H1 (cell line): ENCODE measurements around the gene ASIC2. TPM values are rescaled to one million over a fixed set of nuclear protein-coding genes. Genes with fewer than 3 reads are reported as not detected.

Experiments
- CTCF ChIA-PET: fragments of 300-600 bp; sonication (Branson Sonifier 250); formaldehyde crosslinking; loops from one replicate; lab custom pipeline; 2021; ENCODE audit not compliant: partially characterized antibody; lab: Charles Lee
- POLR2A ChIA-PET: fragments of 300-600 bp; sonication (Branson Sonifier 250); formaldehyde crosslinking; loops from one replicate; lab custom pipeline; 2021; ENCODE audit warnings: inconsistent platforms; ENCODE audit not compliant: partially characterized antibody; lab: Charles Lee
- DNase-seq, 2 experiments: peaks; one replicate each; pipeline versions ENCODE4 v3.0.0 to v3.0.0-alpha.2; 2010 to 2022; ENCODE audit warnings: low spot score in 2 of 2, low read depth in 1 of 2, mixed read lengths in 1 of 2
- FAIRE-seq: peaks from 2 replicates; lab custom pipeline; 2011; peaks lifted over from hg19 to GRCh38; lab: Jason Lieb, UNC
- H2AFZ ChIP-seq: 2 replicates; pipeline ENCODE4 v1.8.1; 2012; ENCODE audit warnings: low read length, inconsistent platforms
- H2AK5ac ChIP-seq: 2 replicates; pipeline ENCODE4 v1.6.1; 2013; ENCODE audit warnings: low read depth, low read length
- H2BK120ac ChIP-seq: replicated peaks from 2 replicates; pipeline ENCODE3; 2013; ENCODE audit warnings: low read depth, low read length, inconsistent platforms
- H2BK12ac ChIP-seq: 2 replicates; pipeline ENCODE4 v1.6.1; 2013; ENCODE audit warnings: low read depth, low read length
- H2BK15ac ChIP-seq: 2 replicates; pipeline ENCODE4 v1.6.1; 2013; ENCODE audit warnings: low read length
- H2BK20ac ChIP-seq: 2 replicates; pipeline ENCODE4 v1.6.1; 2013; ENCODE audit warnings: low read length
- H2BK5ac ChIP-seq: 2 replicates; pipeline ENCODE4 v1.6.1; 2013; ENCODE audit warnings: low read depth, low read length
- H3K14ac ChIP-seq: 2 replicates; pipeline ENCODE4 v1.6.1; 2013; ENCODE audit warnings: inconsistent platforms; ENCODE audit not compliant: insufficient read length
- H3K18ac ChIP-seq: 2 replicates; pipeline ENCODE4 v1.6.1; 2013; ENCODE audit warnings: low read length; ENCODE audit errors: extremely low read depth
- H3K23ac ChIP-seq: 2 replicates; pipeline ENCODE4 v1.6.1; 2013; ENCODE audit warnings: inconsistent platforms; ENCODE audit not compliant: insufficient read length
- H3K23me2 ChIP-seq: 2 replicates; pipeline ENCODE4 v1.6.1; 2013; ENCODE audit warnings: low read depth, low read length
- H3K27ac ChIP-seq: 2 replicates; pipeline ENCODE4 v1.6.1; 2011; ENCODE audit warnings: low read depth, low read length, inconsistent platforms
- H3K27me3 ChIP-seq, 4 experiments: replicated peaks in 1 of 4; 1 replicate in 1 of 4; 2 replicates in 3 of 4; pipeline versions ENCODE4 v1.6.1 to v1.8.1; 2011 to 2013; ENCODE audit warnings: low read length in 3 of 4, mild to moderate bottlenecking in 3 of 4, inconsistent platforms in 2 of 4, mixed read lengths in 2 of 4, moderate library complexity in 1 of 4; ENCODE audit not compliant: control insufficient read depth in 3 of 4, insufficient read depth in 3 of 4; ENCODE audit errors: extremely low read depth in 1 of 4
- H3K36me3 ChIP-seq, 4 experiments: 2 replicates each; pipeline versions ENCODE4 v1.6.1 to v1.8.1; 2011 to 2013; ENCODE audit warnings: mild to moderate bottlenecking in 4 of 4, low read length in 3 of 4, moderate library complexity in 2 of 4, control low read depth in 1 of 4, inconsistent platforms in 1 of 4; ENCODE audit not compliant: insufficient read depth in 4 of 4, control insufficient read depth in 2 of 4
- H3K4ac ChIP-seq: replicated peaks from 2 replicates; pipeline ENCODE3; 2013; ENCODE audit warnings: low read length, low read depth, mixed read lengths, inconsistent platforms; ENCODE audit not compliant: insufficient read length
- H3K4me1 ChIP-seq, 4 experiments: replicated peaks in 1 of 4; 1 replicate in 1 of 4; 2 replicates in 3 of 4; pipeline versions ENCODE4 v1.6.1 to v1.8.1; 2011 to 2013; ENCODE audit warnings: low read length in 3 of 4, inconsistent platforms in 2 of 4, mixed read lengths in 1 of 4; ENCODE audit not compliant: insufficient read depth in 4 of 4, control insufficient read depth in 3 of 4
- H3K4me2 ChIP-seq, 2 experiments: 2 replicates each; pipeline versions ENCODE4 v1.6.1 to v1.8.1; 2011 to 2013; ENCODE audit warnings: low read depth in 2 of 2, low read length in 2 of 2, control low read depth in 1 of 2, inconsistent platforms in 1 of 2, mild to moderate bottlenecking in 1 of 2; ENCODE audit not compliant: insufficient read depth in 1 of 2
- H3K4me3 ChIP-seq, 4 experiments: fragments of 200-600, 300-600 bp in 1 of 4; sonication (generic), shearing (Covaris generic), sonication (Bioruptor Twin) in 1 of 4; 2 replicates each; pipeline versions ENCODE4 v1.5.1 to v1.8.1; 2011 to 2016; ENCODE audit warnings: low read length in 4 of 4, low read depth in 3 of 4, control low read depth in 2 of 4, inconsistent platforms in 2 of 4, mild to moderate bottlenecking in 2 of 4, mixed read lengths in 1 of 4, moderate library complexity in 1 of 4; ENCODE audit not compliant: insufficient read depth in 2 of 4; ENCODE audit errors: extremely low read depth in 1 of 4
- H3K56ac ChIP-seq: replicated peaks from 2 replicates; pipeline ENCODE3; 2013; ENCODE audit warnings: low read depth, mild to moderate bottlenecking, mixed read lengths, low read length, inconsistent platforms; ENCODE audit not compliant: insufficient read length
- H3K79me1 ChIP-seq: 2 replicates; pipeline ENCODE4 v1.6.1; 2013; ENCODE audit warnings: low read depth, low read length, control low read depth
- H3K79me2 ChIP-seq, 2 experiments: 2 replicates each; pipeline versions ENCODE4 v1.6.1 to v1.8.1; 2012 to 2013; ENCODE audit warnings: low read length in 2 of 2, mild to moderate bottlenecking in 2 of 2, inconsistent platforms in 1 of 2; ENCODE audit not compliant: insufficient read depth in 2 of 2, control insufficient read depth in 1 of 2
- H3K9ac ChIP-seq, 4 experiments: replicated peaks in 1 of 4; 1 replicate in 1 of 4; 2 replicates in 3 of 4; pipeline versions ENCODE4 v1.6.1 to v1.8.1; 2011 to 2013; ENCODE audit warnings: low read depth in 3 of 4, low read length in 3 of 4, control low read depth in 2 of 4, mild to moderate bottlenecking in 2 of 4, moderate library complexity in 2 of 4, inconsistent platforms in 1 of 4; ENCODE audit errors: extremely low read depth in 1 of 4
- H3K9me3 ChIP-seq, 2 experiments: 2 replicates each; pipeline versions ENCODE4 v1.6.1 to v1.8.1; 2012 to 2013; ENCODE audit warnings: mild to moderate bottlenecking in 2 of 2, moderate library complexity in 2 of 2, control low read depth in 1 of 2, inconsistent platforms in 1 of 2, low read depth in 1 of 2, low read length in 1 of 2, mixed read lengths in 1 of 2; ENCODE audit not compliant: insufficient read depth in 2 of 2
- H4K20me1 ChIP-seq, 2 experiments: replicated peaks in 1 of 2; 2 replicates each; pipeline versions ENCODE3 to v1.8.1; 2011 to 2013; ENCODE audit warnings: inconsistent platforms in 2 of 2, low read length in 2 of 2, mild to moderate bottlenecking in 1 of 2; ENCODE audit not compliant: insufficient read depth in 2 of 2, control insufficient read depth in 1 of 2
- H4K5ac ChIP-seq: 2 replicates; pipeline ENCODE4 v1.6.1; 2013; ENCODE audit warnings: low read length, low read depth, mixed read lengths, inconsistent platforms; ENCODE audit not compliant: insufficient read length
- H4K8ac ChIP-seq: 2 replicates; pipeline ENCODE4 v1.8.0; 2013; ENCODE audit warnings: mild to moderate bottlenecking, moderate library complexity, low read length, inconsistent platforms; ENCODE audit not compliant: insufficient read depth; ENCODE audit errors: extremely low read depth
- H4K91ac ChIP-seq: replicated peaks from 2 replicates; pipeline ENCODE3; 2013; ENCODE audit warnings: low read length, mixed read lengths, inconsistent platforms; ENCODE audit not compliant: insufficient read length
- KDM4A ChIP-seq: IDR thresholded peaks from one replicate; pipeline ENCODE4 v1.7.1; 2012; ENCODE audit warnings: low read depth, mild to moderate bottlenecking, moderate library complexity, low read length, inconsistent platforms; ENCODE audit not compliant: severe bottlenecking
- NRF1 ChIP-seq: IDR thresholded peaks from 2 replicates; pipeline ENCODE4 v1.6.1; 2011; ENCODE audit warnings: mild to moderate bottlenecking, low read depth, low read length, improper control_type of control experiment
- PHF8 ChIP-seq: fragments of 200-600 bp; sonication (generic); conservative IDR thresholded peaks from 2 replicates; pipeline ENCODE4 v1.7.1; 2012; ENCODE audit warnings: low read depth, mild to moderate bottlenecking, inconsistent platforms, low read length, moderate library complexity
- RXRA ChIP-seq: IDR thresholded peaks from 2 replicates; pipeline ENCODE4 v1.6.1; 2011; ENCODE audit warnings: low read depth, mild to moderate bottlenecking, low read length, moderate library complexity; ENCODE audit not compliant: insufficient read depth
- SIRT6 ChIP-seq: IDR thresholded peaks from one replicate; pipeline ENCODE4 v1.7.1; 2012; ENCODE audit warnings: low read length, inconsistent platforms
- SIX5 ChIP-seq: IDR thresholded peaks from 2 replicates; pipeline ENCODE4 v1.6.1; 2011; ENCODE audit warnings: mild to moderate bottlenecking, low read depth, low read length
- SP2 ChIP-seq: IDR thresholded peaks from 2 replicates; pipeline ENCODE4 v1.6.1; 2012; ENCODE audit warnings: mild to moderate bottlenecking, low read length, inconsistent platforms
- YY1 ChIP-seq: IDR thresholded peaks from 2 replicates; pipeline ENCODE4 v1.6.1; 2011; ENCODE audit warnings: low read depth, mild to moderate bottlenecking, low read length
- polyA plus RNA-seq, 7 experiments: library from polyadenylated mRNA; depleted of rRNA in 3 of 7; stranded (reverse) in 5 of 7; unstranded in 2 of 7; fragments of >200 nt in 5 of 7; fragments of 200-250 nt in 2 of 7; gene quantifications; 1 replicate in 5 of 7; 2 replicates in 1 of 7; 4 replicates in 1 of 7; pipeline versions ENCODE4 v1.2.1 to v1.2.3, GENCODE V29; 2011 to 2013; ENCODE audit warnings: missing spikeins in 2 of 7, mixed read lengths in 2 of 7
- total RNA-seq: library from RNA; stranded (reverse); fragmentation: NEBNext Ultra II Directional; extraction: Animal tissue kit (Norgen Biotek cat#: 25700); gene quantifications from 2 replicates; pipeline ENCODE4 v1.2.1, GENCODE V29; 2021

The ASIC2 gene
- total and polyA plus RNA-seq, 2 of the 8 experiments (the other 6 are each of a cell fraction or from before 2014, with no cell fraction given) = 0.86 to 1.2 TPM

DNA sequence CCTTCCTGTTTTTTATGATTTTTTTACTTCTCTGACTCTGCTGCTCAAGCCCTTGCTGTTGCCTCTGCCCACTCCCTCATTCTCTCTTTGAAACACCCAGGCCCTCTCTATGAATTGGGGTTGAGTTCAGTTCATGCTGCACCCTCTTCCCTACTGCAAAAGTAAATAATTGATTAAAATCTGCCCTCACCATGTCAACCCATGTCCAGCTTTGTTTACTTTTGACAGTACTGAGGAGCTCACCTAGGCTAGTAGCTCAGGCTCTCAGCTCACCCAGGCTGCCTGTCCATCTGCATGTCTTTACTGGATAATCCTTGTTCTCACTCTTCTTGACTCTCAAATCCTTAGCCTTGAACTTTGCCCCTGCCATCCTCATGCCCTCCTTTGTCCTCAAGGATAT lies 206.2 kb downstream of the ASIC2 start:
- no peak overlapping the region for H4K5ac ChIP-seq
- CTCF ChIA-PET = interaction anchor here (0.9 to 1.4 kb wide), 2 partner anchors 38 to 58 kb away, joined by 3 to 4 read pairs; no protein-coding TSS in a partner anchor
- H3K23ac ChIP-seq = no peak overlapping the region

More for the DNA sequence above, 206.2 kb downstream of the ASIC2 start:
- Histone ChIP-seq H3K9me3 (no peaks in the 10 kb centered on the region), H3K18ac (no peak overlapping the region), H2AK5ac (no peak overlapping the region), H3K56ac (no peak overlapping the region), H3K36me3 (no peaks in the 10 kb centered on the region), H2BK20ac (no peak overlapping the region), H3K4ac (no peak overlapping the region), H3K27ac (no peak overlapping the region), H3K4me1 (no peaks in the 10 kb centered on the region), H2BK15ac (no peak overlapping the region), H2BK12ac (no peak overlapping the region), H3K23me2 (no peaks in the 10 kb centered on the region), H3K27me3 (no peaks in the 10 kb centered on the region; a peak in 3 of 7 replicates), H3K79me2 (no peaks in the 10 kb centered on the region), H4K20me1 (peaks cover 0 to 1% of the 10 kb centered on the region in 2 experiments), H4K8ac (no peak overlapping the region), H2BK5ac (no peak overlapping the region), H3K9ac (no peak overlapping the region), H3K79me1 (no peaks in the 10 kb centered on the region), H2BK120ac (no peak overlapping the region), H3K14ac (no peak overlapping the region), H2AFZ (no peak overlapping the region), H4K91ac (no peak overlapping the region), H3K4me3 (no peak overlapping the region), H3K4me2 (no peak overlapping the region)
- FAIRE-seq (no peak), DNase-seq (no peak)
- POLR2A ChIA-PET = interaction anchor here (0.6 kb wide), 1 partner anchor 424 kb away, joined by 3 read pairs; no protein-coding TSS in a partner anchor
- TF ChIP-seq YY1 (no peak), NRF1 (no peak), SIRT6 (no peak), PHF8 (no peak), SIX5 (no peak), SP2 (no peak), RXRA (no peak), KDM4A (no peak)
